Measurements from ENCODE around the gene ADGRF3.
"Not testable (repeated sequence)": the region's sequence is repeated elsewhere in the genome, so short reads cannot be mapped to it uniquely, and the experiment has no call there.

The ADGRF3 gene, protein sequence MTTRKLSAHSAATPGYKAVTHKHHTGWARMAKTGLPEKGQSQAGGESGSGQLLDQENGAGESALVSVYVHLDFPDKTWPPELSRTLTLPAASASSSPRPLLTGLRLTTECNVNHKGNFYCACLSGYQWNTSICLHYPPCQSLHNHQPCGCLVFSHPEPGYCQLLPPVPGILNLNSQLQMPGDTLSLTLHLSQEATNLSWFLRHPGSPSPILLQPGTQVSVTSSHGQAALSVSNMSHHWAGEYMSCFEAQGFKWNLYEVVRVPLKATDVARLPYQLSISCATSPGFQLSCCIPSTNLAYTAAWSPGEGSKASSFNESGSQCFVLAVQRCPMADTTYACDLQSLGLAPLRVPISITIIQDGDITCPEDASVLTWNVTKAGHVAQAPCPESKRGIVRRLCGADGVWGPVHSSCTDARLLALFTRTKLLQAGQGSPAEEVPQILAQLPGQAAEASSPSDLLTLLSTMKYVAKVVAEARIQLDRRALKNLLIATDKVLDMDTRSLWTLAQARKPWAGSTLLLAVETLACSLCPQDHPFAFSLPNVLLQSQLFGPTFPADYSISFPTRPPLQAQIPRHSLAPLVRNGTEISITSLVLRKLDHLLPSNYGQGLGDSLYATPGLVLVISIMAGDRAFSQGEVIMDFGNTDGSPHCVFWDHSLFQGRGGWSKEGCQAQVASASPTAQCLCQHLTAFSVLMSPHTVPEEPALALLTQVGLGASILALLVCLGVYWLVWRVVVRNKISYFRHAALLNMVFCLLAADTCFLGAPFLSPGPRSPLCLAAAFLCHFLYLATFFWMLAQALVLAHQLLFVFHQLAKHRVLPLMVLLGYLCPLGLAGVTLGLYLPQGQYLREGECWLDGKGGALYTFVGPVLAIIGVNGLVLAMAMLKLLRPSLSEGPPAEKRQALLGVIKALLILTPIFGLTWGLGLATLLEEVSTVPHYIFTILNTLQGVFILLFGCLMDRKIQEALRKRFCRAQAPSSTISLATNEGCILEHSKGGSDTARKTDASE

DNA sequence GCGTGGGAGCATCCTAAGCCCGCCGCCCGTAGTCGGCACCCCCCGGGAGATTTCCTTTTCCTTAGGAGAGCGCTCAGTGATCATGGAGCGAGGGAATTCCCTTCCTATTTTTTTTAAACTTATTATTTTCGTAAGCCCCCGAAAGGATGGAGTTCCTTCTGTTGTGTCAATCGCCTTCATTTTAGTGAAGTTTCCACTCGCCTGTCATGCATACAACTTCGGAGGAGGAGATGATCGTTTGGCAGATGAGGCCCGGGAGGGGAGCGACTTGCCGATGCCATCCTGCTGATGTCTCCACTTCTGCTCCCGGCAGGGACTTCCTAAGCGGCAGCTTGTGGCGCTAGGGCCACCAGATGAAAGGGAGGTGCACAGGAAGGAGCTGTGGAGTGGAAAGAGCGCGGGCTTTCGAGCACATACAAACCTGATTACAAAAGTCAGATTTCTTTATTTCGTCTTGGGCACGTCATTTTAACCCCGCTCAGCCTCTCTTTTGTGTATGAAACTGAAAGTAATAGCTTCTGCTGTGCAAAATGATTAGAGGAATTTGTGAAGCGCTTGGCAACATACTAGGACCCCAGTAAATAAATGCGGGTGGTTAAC lies at the start of gene ADGRF3:
TSS of gene ADGRF3 (minus strand) at position 336 of the 600 bp plus-strand sequence. CDS start 555 bp downstream, outside the sequence.
- peak; percentile 28 for DNase-seq (ENCODE audit: low spot score)

DNA sequence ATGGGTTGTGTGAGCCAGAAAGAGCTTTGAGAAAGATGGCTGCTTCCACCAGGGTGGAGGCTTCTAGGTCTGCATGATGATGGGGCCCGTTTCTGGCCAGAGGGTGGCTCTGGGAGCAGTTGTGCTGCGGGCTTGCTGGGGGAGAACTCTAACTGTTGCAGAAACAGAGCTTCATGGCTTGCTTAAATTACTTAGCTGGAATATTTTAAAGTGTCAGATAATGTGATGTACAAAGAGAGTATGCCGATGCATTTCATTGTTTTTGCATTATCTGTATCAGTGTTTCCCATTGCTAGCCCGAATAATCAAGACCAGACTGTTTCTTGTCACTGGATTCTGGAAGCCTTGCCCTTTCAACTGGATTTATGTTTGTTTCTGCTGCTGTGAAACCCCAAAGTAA lies 48.8 kb upstream of the ADGRF3 start:
- no peak for DNase-seq (ENCODE audit: low spot score)

DNA sequence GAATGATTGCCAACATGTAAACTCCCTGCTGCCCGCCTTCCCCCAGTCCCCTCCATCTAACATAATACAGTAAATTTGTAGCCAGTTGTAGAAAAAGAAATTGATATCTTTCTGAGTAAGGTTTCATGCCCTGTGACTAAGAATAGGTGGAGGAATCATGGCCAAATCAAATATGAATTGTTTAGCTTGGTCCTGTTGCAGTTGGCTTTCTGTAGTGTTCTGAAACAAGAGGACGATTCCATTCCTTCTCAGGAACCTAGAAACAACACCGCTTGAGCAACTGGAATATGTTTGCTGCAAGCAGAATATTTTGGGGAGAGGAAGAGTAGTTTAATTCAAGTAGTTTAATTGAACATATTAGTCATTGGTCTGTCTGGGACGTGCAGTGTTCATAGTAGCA lies 48.1 kb upstream of the ADGRF3 start:
- DNase-seq (ENCODE audit: low spot score): no peak

DNA sequence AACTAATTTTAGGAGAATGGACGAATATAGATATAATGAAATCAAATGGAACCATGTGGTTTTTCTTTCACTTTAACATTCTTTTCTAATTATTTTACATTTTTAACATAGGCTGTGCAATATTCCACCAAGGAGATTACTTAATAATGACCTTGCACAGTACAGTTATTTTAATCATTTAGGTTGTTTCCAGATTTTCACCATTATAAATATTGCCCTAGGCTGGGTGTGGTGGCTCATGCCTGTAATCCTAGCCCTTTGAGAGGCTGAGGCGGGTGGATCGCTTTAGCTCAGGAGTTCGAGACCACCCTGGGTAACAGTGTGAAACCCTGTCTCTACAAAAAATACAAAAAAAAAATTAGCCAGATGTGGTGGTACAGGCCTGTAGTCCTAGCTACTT lies 40.6 kb upstream of the ADGRF3 start:
- no peak for DNase-seq (ENCODE audit: low spot score)

DNA sequence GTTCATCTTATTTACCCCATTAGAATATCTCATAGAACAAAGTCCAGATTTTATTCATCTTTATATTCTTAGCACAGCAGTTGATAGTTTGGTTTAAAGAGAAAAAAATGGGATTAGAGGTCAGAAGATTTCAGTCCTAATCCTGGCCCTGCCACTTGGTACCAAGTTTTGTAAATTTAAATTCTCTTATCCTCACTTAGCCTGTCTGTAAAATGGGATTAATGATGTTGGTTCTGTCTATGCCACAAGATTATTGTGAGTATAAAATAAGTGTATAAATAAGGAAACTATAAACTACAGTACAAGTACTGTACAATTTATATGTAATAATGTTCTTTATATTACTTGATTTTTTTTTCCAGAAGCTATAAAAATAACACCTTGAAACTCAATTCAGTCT lies 38.0 kb upstream of the ADGRF3 start:
- DNase-seq (ENCODE audit: low spot score): no peak

DNA sequence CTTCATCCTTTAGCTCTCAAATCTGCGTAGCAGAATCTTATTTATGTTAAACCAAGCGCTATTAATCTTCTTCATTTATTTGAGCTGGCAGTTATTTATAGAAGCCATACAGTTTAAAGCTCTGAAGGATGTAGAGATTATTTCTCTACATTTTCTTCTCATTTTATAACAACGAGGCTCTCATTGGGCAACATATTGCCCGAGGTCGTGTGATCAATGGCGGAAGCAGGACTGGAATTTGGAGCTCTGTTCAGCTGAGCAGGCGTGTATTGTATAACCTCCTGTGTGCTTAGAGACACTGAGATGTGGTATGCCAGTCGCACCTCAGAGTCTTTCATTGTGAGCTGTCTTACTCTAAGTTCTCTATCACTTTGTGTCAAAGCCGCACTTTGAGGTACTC lies 37.6 kb upstream of the ADGRF3 start:
- no peak for DNase-seq (ENCODE audit: low spot score)

DNA sequence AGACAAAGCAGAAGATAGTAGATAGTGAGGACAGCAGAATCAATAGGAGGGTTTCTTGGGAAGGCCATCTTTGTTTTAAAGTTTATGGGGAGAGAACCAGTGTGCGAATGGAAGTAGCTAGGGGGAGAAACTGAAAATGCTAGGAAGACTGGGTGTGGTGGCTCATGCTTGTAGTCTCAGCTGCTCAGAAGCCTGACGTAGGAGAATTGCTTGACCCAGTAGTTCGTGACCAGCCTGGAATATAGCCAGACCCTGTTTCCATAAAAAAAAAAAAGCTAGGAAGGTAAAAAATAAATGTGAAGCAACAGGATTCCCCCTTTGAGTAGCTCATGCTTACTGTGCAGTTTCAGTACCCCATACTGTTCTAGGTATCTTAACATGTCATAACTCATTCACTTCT lies 36.0 kb upstream of the ADGRF3 start:
- DNase-seq (ENCODE audit: low spot score): no peak

DNA sequence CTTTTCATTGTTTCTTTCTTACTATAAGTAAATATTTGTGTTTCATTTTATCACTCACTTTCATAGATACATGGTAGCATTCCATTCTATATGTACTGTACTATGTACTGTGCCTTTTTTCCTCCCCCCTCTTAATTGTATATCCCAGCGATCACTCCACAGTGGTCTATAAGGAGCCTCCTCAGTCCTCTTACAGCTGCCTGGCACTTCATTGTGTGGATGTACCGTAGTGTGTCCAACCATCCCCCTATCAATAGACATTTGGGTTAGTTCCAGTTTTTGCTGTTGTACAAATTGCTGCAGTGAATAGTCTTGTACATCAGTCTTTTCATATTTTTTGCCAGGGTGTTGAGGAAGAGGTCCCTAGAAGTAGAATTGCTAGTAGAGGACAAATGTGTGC lies 33.7 kb upstream of the ADGRF3 start:
- no peak for DNase-seq (ENCODE audit: low spot score)

DNA sequence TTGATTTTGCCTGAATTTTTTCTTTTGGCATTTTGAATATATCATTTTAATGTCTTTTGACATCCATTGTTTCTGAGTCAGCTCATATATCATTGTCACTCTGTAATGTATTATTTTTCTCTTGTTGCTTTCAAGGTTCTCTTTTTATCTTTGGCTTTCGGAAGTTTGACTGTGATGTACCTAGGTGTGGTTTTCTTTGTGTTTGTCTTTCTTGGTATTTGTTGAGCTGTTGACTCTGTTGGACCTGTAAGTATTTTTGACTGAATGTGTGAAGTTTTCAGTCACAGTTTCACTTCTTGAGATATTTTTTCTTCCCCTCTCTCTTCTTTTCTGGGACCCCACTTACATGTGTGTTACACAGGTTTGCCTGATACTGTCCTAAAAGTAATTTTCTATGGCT lies 30.2 kb upstream of the ADGRF3 start:
- DNase-seq (ENCODE audit: low spot score): no peak

DNA sequence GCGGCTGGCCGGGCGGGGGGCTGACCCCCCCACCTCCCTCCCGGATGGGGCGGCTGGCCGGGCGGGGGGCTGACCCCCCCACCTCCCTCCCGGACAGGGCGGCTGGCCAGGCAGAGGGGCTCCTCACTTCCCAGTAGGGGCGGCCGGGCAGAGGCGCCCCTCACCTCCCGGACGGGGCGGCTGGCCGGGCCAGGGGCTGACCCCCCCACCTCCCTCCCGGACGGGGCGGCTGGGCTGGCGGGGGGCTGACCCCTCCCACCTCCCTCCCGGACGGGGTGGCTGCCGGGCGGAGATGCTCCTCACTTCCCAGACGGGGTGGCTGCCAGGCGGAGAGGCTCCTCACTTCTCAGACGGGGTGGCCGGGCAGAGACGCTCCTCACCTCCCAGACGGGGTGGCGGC lies 24.3 kb upstream of the ADGRF3 start:
- DNase-seq (ENCODE audit: low spot score): not testable (repeated sequence)

DNA sequence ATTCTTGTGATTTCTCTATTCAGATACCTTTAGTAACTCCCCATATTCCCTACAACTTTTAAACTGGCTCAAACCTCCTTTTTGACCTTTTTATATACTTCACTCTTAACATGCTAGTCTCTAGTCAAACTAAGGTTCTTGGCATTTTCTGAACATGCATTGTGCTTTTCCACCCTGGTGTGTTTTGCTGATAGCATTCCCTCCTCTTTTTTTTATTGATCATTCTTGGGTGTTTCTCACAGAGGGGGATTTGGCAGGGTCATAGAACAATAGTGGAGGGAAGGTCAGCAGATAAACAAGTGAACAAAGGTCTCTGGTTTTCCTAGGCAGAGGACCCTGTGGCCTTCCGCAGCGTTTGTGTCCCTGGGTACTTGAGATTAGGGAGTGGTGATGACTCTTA lies 23.1 kb upstream of the ADGRF3 start:
- DNase-seq (ENCODE audit: low spot score): not testable (repeated sequence)

DNA sequence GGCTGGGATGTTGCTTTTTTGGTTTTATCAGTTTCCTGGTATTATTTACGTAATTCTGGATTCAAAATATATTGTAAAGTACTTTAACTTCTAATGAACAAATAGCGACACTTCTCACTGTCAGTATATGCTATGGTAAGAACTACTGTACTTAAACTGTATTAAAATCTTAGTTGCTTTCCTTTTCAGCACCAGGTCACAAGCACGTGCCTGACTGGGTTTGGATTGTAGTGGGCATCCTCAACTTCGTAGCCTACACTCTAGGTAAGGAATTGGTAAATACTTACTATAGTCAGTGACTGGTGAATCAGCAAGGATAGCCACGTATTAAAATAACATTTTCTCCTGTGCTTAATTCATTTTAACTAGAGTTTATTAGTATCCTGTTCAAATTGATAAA lies 20.4 kb upstream of the ADGRF3 start:
- no peak for DNase-seq (ENCODE audit: low spot score)

DNA sequence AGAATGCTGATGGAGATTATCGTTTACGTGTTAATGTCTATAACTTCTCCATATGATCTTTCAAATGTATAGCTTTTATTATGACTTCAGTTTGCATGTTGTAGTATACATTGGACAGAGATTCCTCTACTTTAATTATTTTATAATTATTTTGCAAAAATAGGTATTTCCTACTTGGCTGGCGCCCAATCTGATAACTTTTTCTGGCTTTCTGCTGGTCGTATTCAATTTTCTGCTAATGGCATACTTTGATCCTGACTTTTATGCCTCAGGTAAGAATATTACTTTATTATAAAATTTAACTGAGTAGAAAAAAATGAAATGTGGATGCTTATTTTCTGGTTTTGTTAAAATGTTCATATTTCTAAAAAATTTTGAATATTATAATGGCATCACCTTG lies 18.1 kb upstream of the ADGRF3 start:
- no peak for DNase-seq (ENCODE audit: low spot score)

DNA sequence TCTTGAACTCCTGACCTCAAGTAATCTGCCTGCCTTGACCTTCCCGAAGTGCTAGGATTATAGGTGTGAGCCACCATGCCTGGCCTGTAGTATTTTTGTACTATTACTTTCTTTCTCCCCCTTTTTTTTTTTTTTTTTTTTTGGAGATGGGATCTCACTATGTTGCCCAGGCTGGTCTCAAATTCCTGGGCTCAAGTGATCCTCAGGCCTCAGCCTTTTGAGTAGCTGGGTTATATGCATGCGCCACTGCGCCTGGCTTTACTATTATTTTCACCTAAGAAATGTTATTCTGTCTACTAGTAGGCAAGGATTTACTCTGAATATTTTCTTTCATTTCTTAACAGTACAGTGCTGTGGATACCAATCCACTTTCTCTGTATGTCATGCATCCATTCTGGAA lies 17.4 kb upstream of the ADGRF3 start:
- DNase-seq (ENCODE audit: low spot score): no peak

DNA sequence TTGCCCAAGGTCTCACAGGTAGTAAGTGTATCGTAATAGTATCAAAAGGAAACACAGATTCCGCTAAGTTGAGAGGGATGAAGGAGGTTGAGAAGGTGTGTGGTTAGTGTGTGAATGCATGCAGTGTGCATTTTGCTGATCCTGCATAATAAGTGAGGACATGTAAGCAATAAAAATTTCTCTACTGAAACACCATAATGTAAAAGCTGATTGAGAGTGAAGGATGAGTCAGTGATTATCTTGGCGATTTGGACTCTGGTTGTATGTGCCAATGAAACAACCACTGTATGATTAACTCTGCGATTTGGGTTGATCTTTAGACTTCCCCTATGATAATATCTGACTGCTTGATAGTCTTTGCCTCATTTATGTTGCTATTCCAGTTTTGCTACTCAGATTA lies 16.7 kb upstream of the ADGRF3 start:
- DNase-seq (ENCODE audit: low spot score): peak; percentile 21

DNA sequence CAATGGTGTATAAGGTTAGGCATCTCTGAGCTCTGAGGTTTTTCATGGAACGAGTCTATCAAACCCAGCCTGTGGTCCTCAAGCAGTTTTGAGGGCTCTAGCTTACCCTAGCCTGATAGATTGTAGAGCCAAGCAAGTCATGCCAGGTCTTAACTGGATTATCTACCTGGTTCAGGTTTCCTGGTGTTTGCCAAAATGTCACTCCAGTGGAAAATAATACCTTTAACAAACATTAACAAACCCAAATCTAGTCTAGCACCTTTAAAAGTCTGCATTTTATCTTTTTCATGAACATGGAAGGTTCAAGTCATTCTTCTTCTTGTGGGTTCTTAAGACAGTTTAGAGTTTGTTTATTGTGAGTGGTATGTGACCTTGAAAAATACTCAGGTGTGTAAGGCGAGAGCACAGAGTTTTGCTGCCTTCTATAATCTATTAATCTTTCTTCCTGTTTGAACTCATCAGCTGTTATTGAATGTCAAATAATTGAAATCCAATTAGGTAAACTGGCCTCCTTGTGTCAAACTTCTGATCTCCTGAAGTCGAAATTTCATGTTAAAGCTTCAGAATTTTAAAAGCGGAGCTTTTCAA lies 13.4 kb upstream of the ADGRF3 start:
- no peak for DNase-seq (ENCODE audit: low spot score)

DNA sequence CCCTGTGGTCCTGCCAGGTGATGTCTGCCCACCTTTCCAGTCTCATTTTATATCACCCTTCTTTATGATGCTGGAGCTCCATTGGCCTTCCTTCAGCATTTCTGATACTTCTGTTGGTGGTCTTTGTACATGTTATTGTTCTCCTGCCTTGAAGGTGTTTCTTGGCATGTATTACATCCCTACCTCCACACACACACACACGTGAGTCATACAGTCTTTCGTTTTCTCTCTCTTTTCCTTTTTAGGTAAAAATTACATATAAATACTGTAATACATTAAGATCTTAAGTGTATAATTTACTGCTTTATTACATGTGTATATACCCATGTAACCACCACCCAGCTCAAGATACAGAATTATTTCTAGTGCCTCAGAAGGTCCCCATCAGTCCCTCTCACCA lies 10.2 kb upstream of the ADGRF3 start:
- DNase-seq (ENCODE audit: low spot score): no peak

DNA sequence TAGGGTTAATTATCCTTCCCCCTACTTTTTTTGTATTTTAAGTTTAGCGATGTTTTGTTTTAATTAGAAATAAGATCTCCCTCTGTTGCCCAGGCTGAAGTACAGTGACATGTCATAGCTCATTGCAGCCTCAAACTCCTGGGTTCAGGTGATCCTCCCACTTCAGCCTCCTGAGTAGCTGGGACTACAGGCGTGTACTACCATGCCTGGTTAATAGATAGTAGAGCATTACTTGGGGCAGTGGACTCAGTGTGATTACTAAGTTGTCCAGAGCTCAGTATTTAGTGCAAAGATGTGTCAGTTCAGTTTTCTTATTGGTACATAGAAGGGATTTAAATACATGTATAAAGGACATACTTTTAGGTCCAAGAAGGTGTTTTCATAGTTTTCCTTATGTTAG lies 9.5 kb upstream of the ADGRF3 start:
- DNase-seq (ENCODE audit: low spot score): no peak

DNA sequence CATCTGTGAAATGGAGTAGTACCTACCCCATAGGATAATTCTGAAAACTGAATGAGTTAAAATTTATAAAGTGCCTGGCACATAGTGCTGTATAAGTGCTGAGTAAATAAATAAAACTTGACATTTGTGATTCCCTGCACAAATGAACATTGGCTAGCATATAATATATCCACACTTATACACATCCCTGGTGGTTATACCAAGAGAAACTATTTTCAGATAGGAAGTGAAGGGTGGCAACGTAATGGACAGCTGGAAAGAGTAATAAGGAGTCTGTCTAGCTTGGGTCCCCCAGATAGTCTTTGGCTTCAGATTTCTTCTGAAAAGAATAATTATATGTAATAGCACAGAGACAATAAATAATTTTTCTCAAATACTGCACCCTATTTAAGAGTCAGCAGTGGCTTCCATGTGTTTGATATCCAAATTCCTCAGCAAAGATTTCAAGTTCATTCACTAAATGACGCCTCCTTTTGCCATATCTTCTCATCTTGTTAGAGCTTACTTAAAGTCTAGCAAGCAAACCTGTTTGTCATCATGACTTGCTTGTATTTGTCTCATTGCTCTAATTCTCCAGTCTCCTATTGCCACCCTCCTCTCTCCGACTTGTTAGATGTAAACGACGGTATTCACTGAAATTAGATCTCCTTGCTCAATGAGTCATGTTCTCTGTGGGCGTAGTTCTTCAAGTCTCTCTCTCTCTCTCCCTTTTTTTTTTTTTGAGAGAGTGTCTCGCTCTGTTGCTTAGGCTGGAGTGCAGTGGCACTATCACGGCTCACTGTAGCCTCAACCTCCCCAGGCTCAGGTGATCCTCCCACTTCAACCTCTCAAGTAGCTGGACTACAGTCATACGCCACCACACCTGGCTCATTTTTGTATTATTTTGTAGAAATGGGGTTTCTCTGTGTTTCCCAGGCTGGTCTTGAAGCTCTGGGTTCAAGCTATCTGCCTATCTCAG lies 8.7 kb upstream of the ADGRF3 start:
- peak; percentile 67 for DNase-seq (ENCODE audit: low spot score)

DNA sequence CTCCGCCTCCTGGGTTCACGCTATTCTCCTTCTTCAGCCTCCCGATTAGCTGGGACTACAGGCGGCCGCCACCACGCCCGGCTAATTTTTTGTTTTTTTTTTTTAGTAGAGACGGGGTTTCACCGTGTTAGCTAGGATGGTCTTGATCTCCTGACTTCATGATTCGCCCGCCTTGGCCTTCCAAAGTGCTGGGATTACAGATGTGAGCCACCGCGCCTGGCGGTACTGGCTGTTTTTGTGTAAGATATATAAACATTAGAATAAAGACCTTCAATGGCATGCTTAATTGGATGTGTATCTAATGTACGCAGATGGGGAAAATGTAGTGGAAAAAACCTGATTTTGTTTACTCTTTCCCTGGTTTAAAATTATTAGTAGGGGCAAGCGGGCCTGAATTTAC lies 7.9 kb upstream of the ADGRF3 start:
- DNase-seq (ENCODE audit: low spot score): not testable (repeated sequence)

DNA sequence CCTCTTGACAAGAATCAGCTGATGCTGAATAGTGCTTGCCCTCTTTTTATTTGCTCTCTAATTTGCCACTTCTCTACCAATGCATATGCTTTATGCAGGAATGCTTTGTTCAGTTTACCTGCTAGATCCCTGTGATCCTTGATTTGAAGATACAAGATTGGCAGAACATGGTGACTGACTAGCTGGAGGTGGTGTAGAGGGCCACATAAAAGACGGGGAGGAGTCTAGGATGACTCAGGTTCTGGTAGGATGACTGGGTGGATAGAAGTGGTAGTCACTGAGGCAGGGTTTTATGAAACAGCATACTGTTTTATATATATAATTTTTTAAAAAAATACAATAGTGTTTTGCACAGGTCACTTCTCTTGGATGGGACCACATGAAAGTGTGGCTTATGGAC lies 6.3 kb upstream of the ADGRF3 start:
- peak; percentile 22 for DNase-seq (ENCODE audit: low spot score)

All from AG08396 (cell line).